Neural cell (in vitro differentiated cells): ENCODE data around the gene TSEN2. TPM values are rescaled to one million over a fixed set of nuclear protein-coding genes. Genes with fewer than 3 reads are reported as not detected.
A peak's percentile ranks its signal among the peaks of the same experiment; 100 is the strongest.

Experiments used
- H2AFZ ChIP-seq: fragments of 200-600, 300-800 bp; sonication (generic), shearing (Covaris generic); 2 replicates; pipeline ENCODE4 v1.6.0; 2014; ENCODE audit warnings: low read depth, mild to moderate bottlenecking, antibody characterized with exemption, low read length, moderate library complexity
- H3F3A ChIP-seq: fragments of 200-600 bp; shearing (Covaris generic); 2 replicates; pipeline ENCODE4 v1.6.1; 2016; ENCODE audit warnings: mild to moderate bottlenecking, moderate library complexity, mixed read lengths, antibody characterized with exemption, low read length; ENCODE audit not compliant: insufficient read depth, poor library complexity, severe bottlenecking
- H3K27ac ChIP-seq: fragments of 200-600, 300-800 bp; sonication (generic), shearing (Covaris generic); 2 replicates; pipeline ENCODE4 v1.5.1; 2014; ENCODE audit warnings: mild to moderate bottlenecking, low read length, moderate library complexity
- H3K27me3 ChIP-seq: fragments of 300-800, 200-600 bp; sonication (generic), shearing (Covaris generic); 2 replicates; pipeline ENCODE4 v1.6.0; 2014; ENCODE audit warnings: mild to moderate bottlenecking, low read depth, low read length, moderate library complexity; ENCODE audit not compliant: insufficient read depth
- H3K36me3 ChIP-seq: fragments of 300-800, 200-600 bp; sonication (generic), shearing (Covaris generic); 2 replicates; pipeline ENCODE4 v1.5.1; 2014; ENCODE audit warnings: mild to moderate bottlenecking, antibody characterized with exemption, low read length, moderate library complexity; ENCODE audit not compliant: insufficient read depth
- H3K4me2 ChIP-seq: fragments of 300-800, 200-600 bp; sonication (generic), shearing (Covaris generic); 2 replicates; pipeline ENCODE4 v1.6.0; 2014; ENCODE audit warnings: mild to moderate bottlenecking, low read length
- H3K4me3 ChIP-seq: fragments of 300-800, 200-600 bp; sonication (generic), shearing (Covaris generic); 2 replicates; pipeline ENCODE4 v1.5.1; 2014; ENCODE audit warnings: mild to moderate bottlenecking, low read length, moderate library complexity
- H3K79me2 ChIP-seq: fragments of 200-600 bp; shearing (Covaris generic); replicated peaks from 2 replicates; pipeline ENCODE4 v1.6.0; 2014; ENCODE audit warnings: mild to moderate bottlenecking, low read length, moderate library complexity; ENCODE audit not compliant: insufficient read depth
- H3K9ac ChIP-seq: fragments of 300-800, 200-600 bp; sonication (generic), shearing (Covaris generic); 2 replicates; pipeline ENCODE4 v1.6.1; 2016; ENCODE audit warnings: mild to moderate bottlenecking, low read length, mixed read lengths
- H3K9me2 ChIP-seq: fragments of 200-600 bp; shearing (Covaris generic); 2 replicates; pipeline ENCODE4 v1.6.1; 2016; ENCODE audit warnings: mild to moderate bottlenecking, low read length, mixed read lengths; ENCODE audit not compliant: insufficient read depth
- H3K9me3 ChIP-seq: fragments of 200-600, 300-800 bp; sonication (generic), shearing (Covaris generic); 2 replicates; pipeline ENCODE4 v1.6.1; 2016; ENCODE audit warnings: mild to moderate bottlenecking, mixed run types, low read length, moderate library complexity, mixed read lengths
- H4K20me1 ChIP-seq: fragments of 200-600 bp; shearing (Covaris generic); 2 replicates; pipeline ENCODE4 v1.6.1; 2016; ENCODE audit warnings: mild to moderate bottlenecking, mixed run types; ENCODE audit not compliant: insufficient read depth
- CTCF ChIP-seq: fragments of 450-650 bp; IDR thresholded peaks from 2 replicates; pipeline ENCODE4 v1.5.1; 2014; ENCODE audit warnings: antibody characterized with exemption, mild to moderate bottlenecking, moderate library complexity; ENCODE audit not compliant: poor library complexity, severe bottlenecking
- EP300 ChIP-seq: fragments of 450-650 bp; conservative IDR thresholded peaks from 2 replicates; pipeline ENCODE4 v1.6.1; 2014; ENCODE audit warnings: antibody characterized with exemption, mild to moderate bottlenecking, moderate library complexity; ENCODE audit not compliant: poor library complexity, severe bottlenecking
- EZH2 ChIP-seq: fragments of 200-600, 300-800 bp; shearing (Covaris generic), sonication (generic); IDR thresholded peaks from 2 replicates; pipeline ENCODE4 v1.6.1; 2014; ENCODE audit warnings: antibody characterized with exemption, low read length, borderline replicate concordance, mild to moderate bottlenecking; ENCODE audit not compliant: insufficient read depth, poor library complexity, severe bottlenecking
- MXI1 ChIP-seq: fragments of 450-650 bp; conservative IDR thresholded peaks from 2 replicates; pipeline ENCODE4 v1.6.1; 2014; ENCODE audit warnings: antibody characterized with exemption, mild to moderate bottlenecking; ENCODE audit not compliant: poor library complexity, severe bottlenecking
- POLR2AphosphoS5 ChIP-seq: IDR thresholded peaks from 2 replicates; pipeline ENCODE4 v1.6.1; 2012
- RAD21 ChIP-seq: fragments of 450-650 bp; conservative IDR thresholded peaks from 2 replicates; pipeline ENCODE4 v1.6.1; 2014; ENCODE audit warnings: antibody characterized with exemption, mild to moderate bottlenecking, moderate library complexity
- REST ChIP-seq: IDR thresholded peaks from 2 replicates; pipeline ENCODE4 v1.6.1; 2012; ENCODE audit warnings: borderline replicate concordance
- SMC3 ChIP-seq: fragments of 450-650 bp; conservative IDR thresholded peaks from 2 replicates; pipeline ENCODE4 v1.6.1; 2014; ENCODE audit warnings: antibody characterized with exemption, mild to moderate bottlenecking, moderate library complexity; ENCODE audit not compliant: poor library complexity
- TAF1 ChIP-seq: IDR thresholded peaks from 2 replicates; pipeline ENCODE4 v1.6.1; 2012; ENCODE audit warnings: low read depth
- polyA plus RNA-seq: library from polyadenylated mRNA; depleted of rRNA; stranded (reverse); fragments of >200 nt; gene quantifications from 2 replicates; pipeline ENCODE4 v1.2.3, GENCODE V29; 2014

Gene TSEN2
- polyA plus RNA-seq, 1 donor from 2014 or later = 22.6 TPM

GRCh38 chr3:12557473-12558100, 73.3 kb downstream of the TSEN2 start:
- Histone ChIP-seq H3K27me3 (no peaks in the 10 kb centered on the region), H3F3A (no peaks in the 10 kb centered on the region), H4K20me1 (no peaks in the 10 kb centered on the region), H3K9me2 (no peaks in the 10 kb centered on the region), H3K9me3 (no peaks in the 10 kb centered on the region), H2AFZ (peak overlapping the region; percentile 81), H3K79me2 (peaks cover 51% of the 10 kb centered on the region), H3K9ac (peak overlapping the region; percentile 86), H3K27ac (peak overlapping the region; percentile 85), H3K4me2 (peak overlapping the region; percentile 81), H3K4me3 (peak overlapping the region; percentile 97), H3K36me3 (no peaks in the 10 kb centered on the region)
- no peak for TF ChIP-seq TAF1
- TF ChIP-seq RAD21 = no peak
- no peak for TF ChIP-seq MXI1
- TF ChIP-seq POLR2AphosphoS5 = no peak
- no peak for TF ChIP-seq EP300
- TF ChIP-seq CTCF = no peak
- no peak for TF ChIP-seq SMC3
- TF ChIP-seq REST = no peak
- no peak for TF ChIP-seq EZH2

GRCh38 chr3:12558706-12559105, 74.4 kb downstream of the TSEN2 start:
- Histone ChIP-seq H3K36me3 (no peaks in the 10 kb centered on the region), H3K4me2 (peak overlapping the region; percentile 81), H3F3A (no peaks in the 10 kb centered on the region), H3K27me3 (no peaks in the 10 kb centered on the region), H3K4me3 (peak overlapping the region; percentile 97), H3K9ac (peak overlapping the region; percentile 86), H2AFZ (no peak overlapping the region), H3K9me2 (no peaks in the 10 kb centered on the region), H4K20me1 (no peaks in the 10 kb centered on the region), H3K79me2 (peaks cover 58% of the 10 kb centered on the region), H3K9me3 (no peaks in the 10 kb centered on the region), H3K27ac (peak overlapping the region; percentile 86)
- TF ChIP-seq CTCF = no peak
